Superior temporal gyrus (tissue), 1 donor: ENCODE measurements around the gene DPYSL3.

ENCODE experiments used
- DNase-seq: peaks from one replicate; pipeline ENCODE4 v3.0.0-alpha.2; 2016; ENCODE audit errors: extremely low spot score

The DPYSL3 gene

GRCh38 chr5:147439254-147439653 lies 70.6 kb downstream of the DPYSL3 start:
- DNase-seq, result no peak

GRCh38 chr5:147437161-147437596 lies 72.7 kb downstream of the DPYSL3 start:
- no peak for DNase-seq

- DNase-seq, result no peak
Measured at GRCh38 chr5:147436596-147436995, 73.3 kb downstream of the DPYSL3 start.

GRCh38 chr5:147434049-147434448 lies 75.8 kb downstream of the DPYSL3 start:
- no peak for DNase-seq

GRCh38 chr5:147432323-147432722 lies 77.5 kb downstream of the DPYSL3 start:
- no peak for DNase-seq

- DNase-seq, result no peak
Measured at GRCh38 chr5:147431586-147431985, 78.3 kb downstream of the DPYSL3 start.

GRCh38 chr5:147430628-147431027 lies 79.2 kb downstream of the DPYSL3 start:
- no peak for DNase-seq

- no peak for DNase-seq
Measured at GRCh38 chr5:147427521-147428401, 82.1 kb downstream of the DPYSL3 start.

GRCh38 chr5:147426640-147427327 lies 83.1 kb downstream of the DPYSL3 start:
- DNase-seq, result no peak

- no peak for DNase-seq
Measured at GRCh38 chr5:147418613-147419012, 91.3 kb downstream of the DPYSL3 start.

- no peak for DNase-seq
Measured at GRCh38 chr5:147417135-147417813, 92.6 kb downstream of the DPYSL3 start.

GRCh38 chr5:147415651-147416050 lies 94.2 kb downstream of the DPYSL3 start:
- no peak for DNase-seq

- DNase-seq, result no peak
Measured at GRCh38 chr5:147413266-147413665, 96.6 kb downstream of the DPYSL3 start.

- DNase-seq, result no peak
Measured at GRCh38 chr5:147412561-147412960, 97.3 kb downstream of the DPYSL3 start.

- no peak for DNase-seq
Measured at GRCh38 chr5:147411359-147412319, 98.2 kb downstream of the DPYSL3 start.

GRCh38 chr5:147410496-147411358 lies 99.1 kb downstream of the DPYSL3 start:
- no peak for DNase-seq

- no peak for DNase-seq
Measured at GRCh38 chr5:147408980-147409379, 100.9 kb downstream of the DPYSL3 start.

GRCh38 chr5:147407094-147407681 lies 102.7 kb downstream of the DPYSL3 start:
- DNase-seq, result no peak

GRCh38 chr5:147406636-147407035 lies 103.2 kb downstream of the DPYSL3 start:
- no peak for DNase-seq

GRCh38 chr5:147404706-147405105 lies 105.2 kb downstream of the DPYSL3 start:
- DNase-seq, result no peak
